ENCODE results near the gene POLR3E. TPM values are rescaled to one million over a fixed set of nuclear protein-coding genes. Genes with fewer than 3 reads are reported as not detected.

POLR3E gene
- total RNA-seq, 1 donor from 2014 or later, result 91.3 TPM

DNA sequence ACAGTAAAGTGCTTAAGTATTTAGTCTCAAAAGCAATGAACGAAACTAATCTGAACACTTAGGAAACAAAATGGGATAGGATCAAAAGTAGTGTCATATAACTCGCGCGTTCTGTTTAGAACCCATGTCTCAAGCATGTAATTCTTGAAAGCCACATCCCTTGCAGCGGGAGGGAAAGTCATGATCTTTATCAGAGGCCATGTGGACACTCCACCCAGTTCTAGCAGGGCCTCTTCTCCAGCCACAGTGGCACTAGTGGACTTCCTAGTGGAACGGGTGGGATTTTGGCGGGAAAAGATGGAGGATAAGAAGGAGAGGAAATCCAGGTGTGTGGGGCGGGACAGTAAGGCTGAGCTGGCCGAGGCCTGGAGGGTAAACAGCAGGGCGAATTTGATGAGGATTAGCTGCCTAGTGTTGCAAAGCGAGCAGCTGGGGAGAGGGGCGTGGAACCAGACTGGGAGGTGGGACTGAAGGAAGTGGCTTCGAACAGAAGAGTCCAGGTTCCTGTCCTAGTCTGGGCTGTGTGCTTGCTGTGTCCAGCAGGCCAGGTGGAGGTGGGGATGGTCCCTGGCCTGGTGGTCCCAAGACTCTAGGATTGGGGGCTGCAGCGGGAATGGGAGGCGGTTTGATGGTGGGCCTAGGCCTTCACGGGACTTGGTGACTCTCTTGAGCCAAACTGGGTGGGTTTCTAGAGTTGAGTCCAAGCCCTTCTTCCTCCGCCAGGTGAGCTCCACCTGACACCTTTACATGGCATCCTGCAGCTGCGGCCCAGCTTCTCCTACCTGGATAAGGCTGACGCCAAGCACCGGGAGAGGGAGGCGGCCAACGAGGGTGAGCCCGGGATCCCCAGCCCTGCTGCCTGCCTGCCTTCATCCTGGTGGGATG, 15.9 kb downstream of the POLR3E start:
- Mint-ChIP-seq H3K27ac (no peak overlapping the region), H3K27me3 (ENCODE audit: insufficient read depth, low read depth) (no peaks in the 10 kb centered on the region), H3K4me1 (no peaks in the 10 kb centered on the region), H3K36me3 (peaks cover 9% of the 10 kb centered on the region), H3K4me3 (no peak overlapping the region), H3K9me3 (no peaks in the 10 kb centered on the region)
- Histone ChIP-seq H3K9me3 (ENCODE audit: low read depth) (no peaks in the 10 kb centered on the region), H3K4me1 (no peaks in the 10 kb centered on the region), H3F3A (ENCODE audit: low read depth) (no peaks in the 10 kb centered on the region), H3K27me3 (no peaks in the 10 kb centered on the region), H3K9ac (no peak overlapping the region), H3K79me2 (ENCODE audit: low read depth) (no peaks in the 10 kb centered on the region), H2AFZ (replicated peaks) (no peak overlapping the region), H3K4me3 (no peak overlapping the region), H3K27ac (no peak overlapping the region), H3K4me2 (no peak overlapping the region), H4K20me1 (ENCODE audit: low read depth) (peaks cover 5% of the 10 kb centered on the region), H3K36me3 (no peaks in the 10 kb centered on the region)
- TF ChIP-seq EZH2 (IDR thresholded peaks at IDR 0.05), result no peak
- TF ChIP-seq, protein P1, sequence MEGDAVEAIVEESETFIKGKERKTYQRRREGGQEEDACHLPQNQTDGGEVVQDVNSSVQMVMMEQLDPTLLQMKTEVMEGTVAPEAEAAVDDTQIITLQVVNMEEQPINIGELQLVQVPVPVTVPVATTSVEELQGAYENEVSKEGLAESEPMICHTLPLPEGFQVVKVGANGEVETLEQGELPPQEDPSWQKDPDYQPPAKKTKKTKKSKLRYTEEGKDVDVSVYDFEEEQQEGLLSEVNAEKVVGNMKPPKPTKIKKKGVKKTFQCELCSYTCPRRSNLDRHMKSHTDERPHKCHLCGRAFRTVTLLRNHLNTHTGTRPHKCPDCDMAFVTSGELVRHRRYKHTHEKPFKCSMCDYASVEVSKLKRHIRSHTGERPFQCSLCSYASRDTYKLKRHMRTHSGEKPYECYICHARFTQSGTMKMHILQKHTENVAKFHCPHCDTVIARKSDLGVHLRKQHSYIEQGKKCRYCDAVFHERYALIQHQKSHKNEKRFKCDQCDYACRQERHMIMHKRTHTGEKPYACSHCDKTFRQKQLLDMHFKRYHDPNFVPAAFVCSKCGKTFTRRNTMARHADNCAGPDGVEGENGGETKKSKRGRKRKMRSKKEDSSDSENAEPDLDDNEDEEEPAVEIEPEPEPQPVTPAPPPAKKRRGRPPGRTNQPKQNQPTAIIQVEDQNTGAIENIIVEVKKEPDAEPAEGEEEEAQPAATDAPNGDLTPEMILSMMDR (IDR thresholded peaks at IDR 0.05), result no peak
- peak; percentile 11 for DNase-seq (ENCODE audit: low spot score)

DNA sequence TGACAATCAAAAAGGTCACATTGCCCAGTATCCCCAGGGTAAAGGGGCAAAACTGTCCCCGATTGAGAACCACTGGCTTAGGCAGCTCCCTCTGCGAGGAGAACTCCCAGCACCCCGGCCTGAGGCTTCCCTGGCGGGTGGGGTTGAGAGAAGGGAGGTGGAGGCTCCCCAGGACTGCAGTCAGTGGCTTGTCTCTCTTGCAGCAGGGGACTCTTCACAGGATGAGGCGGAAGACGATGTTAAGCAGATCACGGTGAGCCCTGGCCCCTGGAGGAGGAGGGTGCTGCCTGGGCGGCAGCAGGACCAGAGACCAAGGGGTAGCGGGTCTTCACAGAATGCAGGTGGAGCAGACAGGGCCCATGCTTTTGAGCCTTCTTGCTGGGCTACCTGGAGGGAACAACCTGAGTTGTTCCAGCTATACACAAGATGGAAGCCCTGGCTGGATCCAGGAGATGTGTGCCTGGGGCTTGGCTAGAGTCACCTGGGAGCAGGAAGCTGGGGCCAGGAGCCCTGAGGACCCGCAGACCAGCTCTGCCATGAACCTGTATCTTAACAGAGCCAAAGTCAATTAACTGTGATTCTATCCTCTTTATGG, 16.8 kb downstream of the POLR3E start:
- no peak overlapping the region for H3K4me3 Mint-ChIP-seq
- Histone ChIP-seq H3K36me3 (no peaks in the 10 kb centered on the region), H3K4me3 (no peak overlapping the region)

DNA sequence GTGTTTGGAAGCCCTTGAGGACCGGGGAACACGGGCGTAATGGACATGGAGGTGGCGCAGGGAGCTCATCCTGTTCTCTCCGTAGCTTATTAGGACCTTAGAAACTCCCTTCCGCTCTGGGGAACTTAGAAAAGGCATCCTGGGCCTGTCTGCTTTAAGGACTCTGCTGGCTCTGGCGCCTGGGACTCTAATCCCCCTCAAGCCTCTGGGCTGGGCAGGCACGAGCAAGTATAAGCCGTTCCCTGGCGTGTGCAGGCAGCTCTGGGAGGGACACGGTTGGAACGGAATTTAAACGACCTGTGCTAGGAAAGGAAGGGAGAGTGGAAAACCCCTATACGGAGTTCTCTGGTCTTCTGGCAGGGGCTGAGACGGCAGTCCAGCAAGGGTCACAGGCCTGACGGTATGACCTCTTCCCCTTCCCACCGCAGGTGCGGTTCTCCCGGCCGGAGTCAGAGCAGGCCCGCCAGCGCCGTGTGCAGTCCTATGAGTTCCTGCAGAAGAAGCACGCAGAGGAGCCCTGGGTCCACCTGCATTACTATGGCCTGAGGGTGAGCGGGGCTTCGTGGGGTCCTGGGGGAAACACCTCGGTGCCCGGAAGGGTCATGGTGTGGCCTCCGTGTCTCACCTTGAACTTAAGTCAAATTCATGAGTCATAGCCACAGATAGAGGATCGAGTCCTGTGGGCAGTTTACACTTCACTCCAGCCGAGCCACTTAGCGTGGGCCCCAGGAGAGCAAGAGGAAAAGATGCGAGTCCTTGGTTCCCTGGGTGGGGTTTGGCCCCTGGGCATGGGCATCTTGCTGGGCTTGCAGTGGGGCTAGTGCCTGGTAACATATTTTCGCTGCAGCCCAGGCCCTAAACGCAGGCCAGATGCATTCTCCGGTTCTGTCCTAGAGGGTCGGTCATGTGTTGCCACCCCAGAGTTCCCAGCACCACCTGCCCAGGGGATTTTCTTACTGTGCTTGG, 17.7 kb downstream of the POLR3E start:
- Histone ChIP-seq H3K4me1 (no peaks in the 10 kb centered on the region), H3F3A (ENCODE audit: low read depth) (peaks cover 3% of the 10 kb centered on the region), H3K9ac (no peak overlapping the region), H4K20me1 (ENCODE audit: low read depth) (peaks cover 5% of the 10 kb centered on the region), H3K27ac (no peak overlapping the region), H3K4me2 (no peak overlapping the region), H3K36me3 (no peaks in the 10 kb centered on the region), H2AFZ (replicated peaks) (no peak overlapping the region), H3K9me3 (ENCODE audit: low read depth) (no peaks in the 10 kb centered on the region), H3K27me3 (no peaks in the 10 kb centered on the region), H3K4me3 (no peak overlapping the region), H3K79me2 (ENCODE audit: low read depth) (no peaks in the 10 kb centered on the region)
- H3K27ac Mint-ChIP-seq, result no peak overlapping the region
- peaks cover 10% of the 10 kb centered on the region for H3K36me3 Mint-ChIP-seq
- no peaks in the 10 kb centered on the region for H3K27me3 Mint-ChIP-seq (ENCODE audit: insufficient read depth, low read depth)
- DNase-seq (ENCODE audit: low spot score), result peak; percentile 49
- H3K4me1 Mint-ChIP-seq, result no peaks in the 10 kb centered on the region
- TF ChIP-seq EZH2 (IDR thresholded peaks at IDR 0.05) (no peak), EZH2phosphoT487 (IDR thresholded peaks at IDR 0.05) (no peak)
- TF ChIP-seq, protein P1 (IDR thresholded peaks at IDR 0.05), result no peak
- no peak overlapping the region for H3K4me3 Mint-ChIP-seq
- H3K9me3 Mint-ChIP-seq, result no peaks in the 10 kb centered on the region

More for the DNA sequence above, 16.8 kb downstream of the POLR3E start:
- no peaks in the 10 kb centered on the region for H3K79me2 ChIP-seq (ENCODE audit: low read depth)
- no peaks in the 10 kb centered on the region for H3K4me1 ChIP-seq
- no peak overlapping the region for H2AFZ ChIP-seq (replicated peaks)
- no peak overlapping the region for H3K4me2 ChIP-seq
- no peaks in the 10 kb centered on the region for H3F3A ChIP-seq (ENCODE audit: low read depth)
- no peak for DNase-seq (ENCODE audit: low spot score)
- no peak overlapping the region for H3K27ac ChIP-seq
- Mint-ChIP-seq H3K36me3 (peaks cover 10% of the 10 kb centered on the region), H3K9me3 (no peaks in the 10 kb centered on the region), H3K4me1 (no peaks in the 10 kb centered on the region), H3K27ac (no peak overlapping the region), H3K27me3 (ENCODE audit: insufficient read depth, low read depth) (no peaks in the 10 kb centered on the region)
- no peak overlapping the region for H3K9ac ChIP-seq
- peaks cover 5% of the 10 kb centered on the region for H4K20me1 ChIP-seq (ENCODE audit: low read depth)
- TF ChIP-seq, protein P1 (IDR thresholded peaks at IDR 0.05), result no peak
- no peak for TF ChIP-seq EZH2 (IDR thresholded peaks at IDR 0.05)
- no peak for TF ChIP-seq EZH2phosphoT487 (IDR thresholded peaks at IDR 0.05)
- no peaks in the 10 kb centered on the region for H3K9me3 ChIP-seq (ENCODE audit: low read depth)
- H3K27me3 ChIP-seq, result no peaks in the 10 kb centered on the region

Data from neural progenitor cell (in vitro differentiated cells).